Upper lobe of right lung (tissue), 1 donor: Measurements from ENCODE around the gene CLPTM1L. TPM values are rescaled to one million over a fixed set of nuclear protein-coding genes. Genes with fewer than 3 reads are reported as not detected.

Experiments
- ATAC-seq: fragments of 200-7000 bp; cut with Tn5 transposase; one replicate; pipeline ENCODE4 v1.9.1; 2020; ENCODE audit warnings: mild to moderate bottlenecking, moderate library complexity
- DNase-seq: peaks from one replicate; pipeline ENCODE4 v3.0.0-alpha.2; 2020
- H3K27ac ChIP-seq: fragments of 200-600 bp; one replicate; pipeline ENCODE4 v1.8.0; 2022
- H3K27me3 ChIP-seq: fragments of 200-600 bp; one replicate; pipeline ENCODE4 v1.8.0; 2022; ENCODE audit warnings: mild to moderate bottlenecking
- H3K36me3 ChIP-seq: fragments of 200-600 bp; one replicate; pipeline ENCODE4 v1.8.0; 2022
- H3K4me1 ChIP-seq: fragments of 200-600 bp; one replicate; pipeline ENCODE4 v1.8.0; 2022
- H3K4me3 ChIP-seq: fragments of 200-600 bp; one replicate; pipeline ENCODE4 v1.8.0; 2022; ENCODE audit warnings: mild to moderate bottlenecking
- H3K9me3 ChIP-seq: fragments of 200-600 bp; one replicate; pipeline ENCODE4 v1.8.0; 2022
- intact Hi-C: fragments of 100-400 bp; cut with DNase I; formaldehyde crosslinking; loops from one replicate; pipeline ENCODE4 v1.11.0; 2022
- total RNA-seq: library from RNA; stranded (reverse); fragmentation: NEBNext Ultra II Directional; extraction: Animal tissue kit (Norgen Biotek cat#: 25700); gene quantifications from one replicate; pipeline ENCODE4 v1.2.1, GENCODE V29; 2021
- TF ChIP-seq, protein P1 (sequence below): fragments of 200-600 bp; IDR thresholded peaks from one replicate; pipeline ENCODE4 v1.8.0; 2022; ENCODE audit warnings: antibody characterized with exemption
- donor health status: DM: no; HTN: yes; CAD: no; lungs with severe emphysema.

Gene CLPTM1L
- total RNA-seq, 1 donor from 2014 or later: 153 TPM

- intact Hi-C loops: no loop called here
- Histone ChIP-seq H3K4me1 (peaks cover 8% of the 10 kb centered on the region), H3K4me3 (no peak overlapping the region), H3K27me3 (peaks cover 21% of the 10 kb centered on the region), H3K36me3 (no peaks in the 10 kb centered on the region), H3K27ac (no peak overlapping the region), H3K9me3 (no peaks in the 10 kb centered on the region)
- no peak for ATAC-seq
- TF ChIP-seq, protein P1, sequence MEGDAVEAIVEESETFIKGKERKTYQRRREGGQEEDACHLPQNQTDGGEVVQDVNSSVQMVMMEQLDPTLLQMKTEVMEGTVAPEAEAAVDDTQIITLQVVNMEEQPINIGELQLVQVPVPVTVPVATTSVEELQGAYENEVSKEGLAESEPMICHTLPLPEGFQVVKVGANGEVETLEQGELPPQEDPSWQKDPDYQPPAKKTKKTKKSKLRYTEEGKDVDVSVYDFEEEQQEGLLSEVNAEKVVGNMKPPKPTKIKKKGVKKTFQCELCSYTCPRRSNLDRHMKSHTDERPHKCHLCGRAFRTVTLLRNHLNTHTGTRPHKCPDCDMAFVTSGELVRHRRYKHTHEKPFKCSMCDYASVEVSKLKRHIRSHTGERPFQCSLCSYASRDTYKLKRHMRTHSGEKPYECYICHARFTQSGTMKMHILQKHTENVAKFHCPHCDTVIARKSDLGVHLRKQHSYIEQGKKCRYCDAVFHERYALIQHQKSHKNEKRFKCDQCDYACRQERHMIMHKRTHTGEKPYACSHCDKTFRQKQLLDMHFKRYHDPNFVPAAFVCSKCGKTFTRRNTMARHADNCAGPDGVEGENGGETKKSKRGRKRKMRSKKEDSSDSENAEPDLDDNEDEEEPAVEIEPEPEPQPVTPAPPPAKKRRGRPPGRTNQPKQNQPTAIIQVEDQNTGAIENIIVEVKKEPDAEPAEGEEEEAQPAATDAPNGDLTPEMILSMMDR: no peak
- DNase-seq: no peak
Observed at GRCh38 chr5:1390861-1391600, 46.1 kb upstream of the CLPTM1L start.

DNA sequence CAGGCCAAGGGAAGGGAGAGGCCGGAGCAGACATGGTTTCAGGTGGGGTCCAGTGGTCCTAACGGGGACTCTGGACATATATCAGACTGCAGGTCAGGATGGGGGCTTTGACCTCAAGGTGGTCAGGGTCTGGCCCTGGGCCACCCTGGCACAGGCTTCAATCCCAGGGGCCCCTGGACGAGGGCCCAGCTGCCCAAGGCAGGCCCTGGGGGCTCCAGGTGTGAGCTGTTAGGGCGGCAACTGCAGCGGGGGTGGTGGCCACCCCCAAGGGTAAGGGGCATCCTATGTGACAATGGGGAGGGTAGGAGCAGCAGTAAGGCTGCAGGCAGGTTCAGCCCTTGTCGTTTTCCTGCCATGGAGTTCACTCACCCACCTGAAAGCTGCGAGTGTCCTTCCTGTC lies 45.4 kb upstream of the CLPTM1L start:
- no peaks in the 10 kb centered on the region for H3K36me3 ChIP-seq
- no peak for ATAC-seq
- no peak overlapping the region for H3K27ac ChIP-seq
- H3K9me3 ChIP-seq: no peaks in the 10 kb centered on the region
- H3K27me3 ChIP-seq: peaks cover 14% of the 10 kb centered on the region
- H3K4me3 ChIP-seq: no peak overlapping the region
- TF ChIP-seq, protein P1: no peak
- DNase-seq: no peak
- intact Hi-C loops: no loop called here
- peaks cover 9% of the 10 kb centered on the region for H3K4me1 ChIP-seq

DNA sequence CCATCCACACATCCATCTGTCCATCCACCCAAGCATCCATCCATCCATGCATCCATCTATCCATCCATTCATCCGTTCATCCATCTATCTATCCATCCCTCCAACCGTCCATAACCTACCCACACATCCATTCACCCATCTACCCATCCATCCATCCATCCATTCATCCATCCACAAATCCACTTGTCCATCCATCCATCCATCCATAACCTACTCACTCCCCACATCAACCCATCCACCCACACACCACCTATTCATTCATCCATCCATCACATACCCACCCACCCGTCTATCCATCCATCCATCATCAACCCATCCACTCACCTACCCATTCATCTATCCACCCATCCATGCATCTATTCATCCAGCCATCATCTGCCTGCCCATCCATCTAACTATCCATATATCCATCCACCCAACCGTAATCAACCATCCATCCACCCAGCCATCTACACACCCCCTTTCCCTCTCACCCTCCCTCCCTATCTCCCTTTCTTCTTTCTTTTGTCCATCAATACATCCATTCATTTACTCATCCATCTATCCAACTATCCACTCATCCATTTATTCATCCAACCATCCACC lies 43.6 kb upstream of the CLPTM1L start:
- no peak overlapping the region for H3K4me3 ChIP-seq
- intact Hi-C loops: no loop called here
- H3K36me3 ChIP-seq: no peaks in the 10 kb centered on the region
- ATAC-seq (no peak), DNase-seq (no peak)
- TF ChIP-seq, protein P1: no peak
- H3K27ac ChIP-seq: no peak overlapping the region
- H3K4me1 ChIP-seq: peaks cover 14% of the 10 kb centered on the region
- H3K27me3 ChIP-seq: peaks cover 10% of the 10 kb centered on the region
- no peaks in the 10 kb centered on the region for H3K9me3 ChIP-seq

GRCh38 chr5:1387876-1388275 lies 43.0 kb upstream of the CLPTM1L start:
- H3K4me3 ChIP-seq: no peak overlapping the region
- H3K27me3 ChIP-seq: peaks cover 10% of the 10 kb centered on the region
- H3K4me1 ChIP-seq: peaks cover 14% of the 10 kb centered on the region
- intact Hi-C loops: no loop called here
- ATAC-seq (no peak), DNase-seq (no peak)
- no peaks in the 10 kb centered on the region for H3K36me3 ChIP-seq
- no peak overlapping the region for H3K27ac ChIP-seq
- TF ChIP-seq, protein P1: no peak
- no peaks in the 10 kb centered on the region for H3K9me3 ChIP-seq

- no peaks in the 10 kb centered on the region for H3K9me3 ChIP-seq
- TF ChIP-seq, protein P1: no peak
- H3K27ac ChIP-seq: no peak overlapping the region
- H3K27me3 ChIP-seq: peaks cover 7% of the 10 kb centered on the region
- no peak for ATAC-seq
- no peak overlapping the region for H3K4me3 ChIP-seq
- intact Hi-C loops: no loop called here
- H3K36me3 ChIP-seq: no peaks in the 10 kb centered on the region
- H3K4me1 ChIP-seq: peaks cover 14% of the 10 kb centered on the region
- no peak for DNase-seq
Observed at GRCh38 chr5:1387059-1387755, 42.3 kb upstream of the CLPTM1L start.
